BJ (cell line): ENCODE measurements around the gene GRIP2. TPM values are rescaled to one million over a fixed set of nuclear protein-coding genes. Genes with fewer than 3 reads are reported as not detected.

Source experiments
- CTCF ChIA-PET: fragments of 350-600 bp; formaldehyde crosslinking; extraction: SDS; loops from one replicate; lab custom pipeline; 2021; ENCODE audit warnings: antibody characterized with exemption, inconsistent platforms; lab: Yijun Ruan, JAX
- POLR2A ChIA-PET: fragments of 300-600 bp; sonication (Branson Sonifier 250); formaldehyde crosslinking; extraction: SDS; loops from one replicate; lab custom pipeline; 2021; ENCODE audit warnings: antibody characterized with exemption; lab: Charles Lee
- DNase-seq: peaks from one replicate; pipeline ENCODE4 v3.0.0-alpha.2; 2011; ENCODE audit warnings: low read depth
- H3K27me3 ChIP-seq: 2 replicates; pipeline ENCODE4 v1.6.0; 2011; ENCODE audit warnings: low read length; ENCODE audit not compliant: control insufficient read depth, insufficient read depth
- H3K36me3 ChIP-seq: 2 replicates; pipeline ENCODE4 v1.5.1; 2011; ENCODE audit warnings: low read length; ENCODE audit not compliant: control insufficient read depth, insufficient read depth
- H3K4me3 ChIP-seq: 2 replicates; pipeline ENCODE4 v1.5.1; 2011; ENCODE audit warnings: low read depth, mild to moderate bottlenecking, control low read depth, low read length
- CTCF ChIP-seq: IDR thresholded peaks from 2 replicates; pipeline ENCODE4 v1.5.1; 2011; ENCODE audit warnings: low read depth, mild to moderate bottlenecking, control low read depth, inconsistent platforms, low read length, moderate library complexity; ENCODE audit not compliant: insufficient read depth
- polyA plus RNA-seq: library from polyadenylated mRNA; depleted of rRNA; stranded (reverse); fragments of >200 nt; gene quantifications from 2 replicates; pipeline ENCODE4 v1.2.3, GENCODE V29; 2011

The GRIP2 gene
- polyA plus RNA-seq, 1 experiment, result 0.45 TPM

GRCh38 chr3:14446988-14447570 is 93.1 kb downstream of the GRIP2 start:
- no peak for DNase-seq
- H3K36me3 ChIP-seq, result peaks cover 59% of the 10 kb centered on the region
- CTCF ChIA-PET, result interaction anchor here (1.4 kb wide), 1 partner anchor 20 kb away, joined by 4 read pairs; no protein-coding TSS in a partner anchor
- no peak overlapping the region for H3K4me3 ChIP-seq
- no peaks in the 10 kb centered on the region for H3K27me3 ChIP-seq
- TF ChIP-seq CTCF, result no peak
- POLR2A ChIA-PET, result no interaction called here

- CTCF ChIA-PET, result no interaction called here
- Histone ChIP-seq H3K4me3 (no peak overlapping the region), H3K36me3 (peaks cover 56% of the 10 kb centered on the region), H3K27me3 (no peaks in the 10 kb centered on the region)
- no peak for TF ChIP-seq CTCF
- POLR2A ChIA-PET, result no interaction called here
- no peak for DNase-seq
Measured at GRCh38 chr3:14445773-14446172, 94.4 kb downstream of the GRIP2 start.

GRCh38 chr3:14444380-14444779 is 95.8 kb downstream of the GRIP2 start:
- peaks cover 47% of the 10 kb centered on the region for H3K36me3 ChIP-seq
- POLR2A ChIA-PET, result no interaction called here
- no peaks in the 10 kb centered on the region for H3K27me3 ChIP-seq
- CTCF ChIA-PET, result no interaction called here
- TF ChIP-seq CTCF, result no peak
- no peak for DNase-seq
- no peak overlapping the region for H3K4me3 ChIP-seq

GRCh38 chr3:14441920-14442300 is 98.2 kb downstream of the GRIP2 start:
- POLR2A ChIA-PET, result no interaction called here
- TF ChIP-seq CTCF, result no peak
- Histone ChIP-seq H3K4me3 (no peak overlapping the region), H3K36me3 (peaks cover 34% of the 10 kb centered on the region), H3K27me3 (no peaks in the 10 kb centered on the region)
- DNase-seq, result no peak
- CTCF ChIA-PET, result interaction anchor here (0.9 to 1.6 kb wide), 4 partner anchors 10 to 238 kb away, joined by 3 to 6 read pairs (median 4); no protein-coding TSS in a partner anchor

- TF ChIP-seq CTCF, result no peak
- no peak for DNase-seq
- ChIA-PET POLR2A (no interaction called here), CTCF (interaction anchor here (0.9 to 1.6 kb wide), 3 partner anchors 10 to 180 kb away, joined by 3 to 6 read pairs (median 5); no protein-coding TSS in a partner anchor)
- Histone ChIP-seq H3K27me3 (no peaks in the 10 kb centered on the region), H3K4me3 (no peak overlapping the region), H3K36me3 (peaks cover 33% of the 10 kb centered on the region)
Measured at GRCh38 chr3:14441240-14441919, 98.8 kb downstream of the GRIP2 start.
